K562 (cell line): ENCODE data around the gene PTCH2. TPM values are rescaled to one million over a fixed set of nuclear protein-coding genes. Genes with fewer than 3 reads are reported as not detected.

Source experiments
- ATF2 ChIP-seq: sonication (generic); formaldehyde crosslinking; IDR thresholded peaks from 2 replicates; pipeline ENCODE4 v1.8.1; 2022; ENCODE audit warnings: missing genetic modification reagents
- ATF3 ChIP-seq, 2 experiments: fragments of 450-650 bp in 1 of 2; sonication (generic) in 1 of 2; formaldehyde crosslinking in 1 of 2; IDR thresholded peaks in 1 of 2; conservative IDR thresholded peaks in 1 of 2; 2 replicates each; pipeline versions ENCODE4 v1.6.1 to v1.8.1; 2016 to 2023; ENCODE audit warnings: mild to moderate bottlenecking in 2 of 2, moderate library complexity in 2 of 2, inconsistent platforms in 1 of 2, missing genetic modification reagents in 1 of 2
- CLOCK ChIP-seq: fragments of 250-450 bp; sonication (Bioruptor Pico); IDR thresholded peaks from 2 replicates; pipeline ENCODE4 v1.4.0; 2020; ENCODE audit warnings: mild to moderate bottlenecking, moderate library complexity, borderline replicate concordance
- DMBX1 ChIP-seq: fragments of 250-450 bp; sonication (Bioruptor Pico); IDR thresholded peaks from 2 replicates; pipeline ENCODE4 v1.8.0; 2022; ENCODE audit warnings: inconsistent platforms, mild to moderate bottlenecking, moderate library complexity, borderline replicate concordance
- FOS ChIP-seq: IDR thresholded peaks from 3 replicates; pipeline ENCODE4 v1.6.1; 2011; ENCODE audit not compliant: insufficient read length; ENCODE audit errors: extremely low read depth
- HDAC2 ChIP-seq: fragments of 450-650 bp; IDR thresholded peaks from 2 replicates; pipeline ENCODE4 v1.6.1; 2016; ENCODE audit warnings: mild to moderate bottlenecking
- HNRNPUL1 ChIP-seq: fragments of 200-400 bp; formaldehyde crosslinking; IDR thresholded peaks from 2 replicates; pipeline ENCODE4 v1.6.1; 2017; ENCODE audit warnings: low read length
- KAT7 ChIP-seq: sonication (generic); formaldehyde crosslinking; IDR thresholded peaks from 2 replicates; pipeline ENCODE4 v1.8.0; 2022; ENCODE audit warnings: missing genetic modification reagents, mild to moderate bottlenecking, borderline replicate concordance
- NFIC ChIP-seq: fragments of 450-650 bp; IDR thresholded peaks from 2 replicates; pipeline ENCODE4 v1.6.1; 2017; ENCODE audit warnings: mild to moderate bottlenecking, inconsistent platforms
- NONO ChIP-seq, 2 experiments: fragments of 200-400 bp in 1 of 2; fragments of 450-650 bp in 1 of 2; formaldehyde crosslinking in 1 of 2; IDR thresholded peaks; 2 replicates each; pipeline ENCODE4 v1.6.1; 2017; ENCODE audit warnings: low read depth in 2 of 2, mild to moderate bottlenecking in 2 of 2, moderate library complexity in 2 of 2, low read length in 1 of 2
- RBM15 ChIP-seq: fragments of 200-400 bp; formaldehyde crosslinking; IDR thresholded peaks from 2 replicates; pipeline ENCODE4 v1.6.1; 2018; ENCODE audit warnings: mild to moderate bottlenecking, low read length, moderate library complexity; ENCODE audit not compliant: insufficient read depth
- THRA ChIP-seq: fragments of 450-650 bp; IDR thresholded peaks from 2 replicates; pipeline ENCODE4 v1.6.1; 2017; ENCODE audit warnings: mild to moderate bottlenecking, moderate library complexity
- ZBTB33 ChIP-seq: sonication (generic); formaldehyde crosslinking; IDR thresholded peaks from 2 replicates; pipeline ENCODE4 v1.8.1; 2023; ENCODE audit warnings: mild to moderate bottlenecking, missing genetic modification reagents
- ZNF124 ChIP-seq: sonication (generic); formaldehyde crosslinking; IDR thresholded peaks from 2 replicates; pipeline ENCODE4 v1.8.1; 2022; ENCODE audit warnings: missing genetic modification reagents
- ZNF277 ChIP-seq: fragments of 250-450 bp; sonication (Bioruptor Pico); IDR thresholded peaks from 2 replicates; pipeline ENCODE4 v1.8.0; 2022; ENCODE audit warnings: inconsistent platforms, mild to moderate bottlenecking, moderate library complexity, borderline replicate concordance
- ZNF436 ChIP-seq: fragments of 250-450, 450-650 bp; sonication (Bioruptor Pico); formaldehyde crosslinking; IDR thresholded peaks from 2 replicates; pipeline ENCODE4 v1.7.0; 2020; ENCODE audit warnings: mild to moderate bottlenecking
- polyA plus RNA-seq, 8 experiments: library from polyadenylated mRNA; depleted of rRNA in 4 of 8; stranded (reverse) in 5 of 8; unstranded in 3 of 8; fragments of >200 nt; fragmentation: Nextera tagmentation in 2 of 8; fragmentation: Illumina TruSeq in 1 of 8; extraction: Ambion mirVana in 2 of 8; extraction: Trizol in 1 of 8; gene quantifications; 2 replicates each; pipeline versions ENCODE4 v1.2.1 to v1.2.3, GENCODE V29; 2011 to 2014; ENCODE audit warnings: inconsistent platforms in 1 of 8, missing spikeins in 1 of 8
- total RNA-seq, 7 experiments: library from RNA; depleted of rRNA in 6 of 7; stranded (reverse); fragments of >200 nt in 6 of 7; fragmentation: Illumina TruSeq in 2 of 7; extraction: Trizol in 2 of 7; gene quantifications; 2 replicates each; pipeline versions ENCODE4 v1.2.1 to v1.2.3, GENCODE V29; 2011 to 2021; ENCODE audit warnings: low replicate concordance in 1 of 7

Gene PTCH2
- total and polyA plus RNA-seq, 9 of the 15 experiments (the other 6 are each of a cell fraction or from before 2014, with no cell fraction given) = 0.15 to 27.3 (median 0.48) TPM; not detected in 1

- TF ChIP-seq ZNF277 (CRISPR knock-in tag) = no peak
- no peak for TF ChIP-seq FOS
- TF ChIP-seq ZBTB33 (CRISPR knock-in tag) = no peak
- TF ChIP-seq NFIC = no peak
- no peak for TF ChIP-seq ATF2 (CRISPR knock-in tag)
- TF ChIP-seq HDAC2 = no peak
- TF ChIP-seq NONO (IDR thresholded peaks at IDR 0.05; ENCODE audit: low read depth in 2 of 2, low read length in 1 of 2) = no peak
- no peak for TF ChIP-seq RBM15
- TF ChIP-seq CLOCK (CRISPR knock-in tag) = no peak
- TF ChIP-seq ZNF124 (CRISPR knock-in tag) = no peak
- TF ChIP-seq ATF3 (IDR thresholded peaks at IDR 0.05) = no peak
- TF ChIP-seq ATF3 (CRISPR knock-in tag; conservative IDR thresholded peaks at IDR 0.05) = peak; percentile 36; the same call in 1 of the 2 replicates
- TF ChIP-seq KAT7 (CRISPR knock-in tag) = no peak
- no peak for TF ChIP-seq DMBX1 (CRISPR knock-in tag)
- no peak for TF ChIP-seq ZNF436 (CRISPR knock-in tag)
- TF ChIP-seq THRA = no peak
- TF ChIP-seq HNRNPUL1 = no peak
Observed at GRCh38 chr1:44778705-44779576, 64.1 kb downstream of the PTCH2 start (continued).
